Transverse colon (tissue), 4 donors: Measurements from ENCODE around the gene PLIN4. TPM values are rescaled to one million over a fixed set of nuclear protein-coding genes. Genes with fewer than 3 reads are reported as not detected.
A peak's percentile ranks its signal among the peaks of the same experiment; 100 is the strongest.

Experiments used
- DNase-seq: peaks from one replicate; pipeline ENCODE4 v3.0.0-alpha.2; 2019
- H3K27ac ChIP-seq, 4 donors: fragments of 200-600 bp; sonication (generic); 2 replicates each; pipeline ENCODE4 v1.5.1; 2016 to 2018; ENCODE audit warnings: inconsistent platforms in 4 of 4
- H3K27me3 ChIP-seq: fragments of 200-600 bp; sonication (generic); 2 replicates; pipeline ENCODE4 v1.5.1; 2017; ENCODE audit warnings: inconsistent platforms
- H3K36me3 ChIP-seq, 4 donors: fragments of 200-600 bp; sonication (generic); 2 replicates each; pipeline ENCODE4 v1.5.1; 2017 to 2019; ENCODE audit warnings: inconsistent platforms in 4 of 4
- H3K4me1 ChIP-seq, 4 donors: fragments of 200-600 bp; sonication (generic); 2 replicates each; pipeline ENCODE4 v1.5.1; 2017 to 2020; ENCODE audit warnings: inconsistent platforms in 4 of 4
- H3K4me3 ChIP-seq, 4 donors: fragments of 200-600 bp; sonication (generic); 1 replicate in 1 of 4; 2 replicates in 3 of 4; pipeline versions ENCODE4 v1.5.1 to v1.6.1; 2017 to 2019; ENCODE audit warnings: inconsistent platforms in 4 of 4
- H3K9me3 ChIP-seq, 2 donors: fragments of 200-600 bp; sonication (generic); 2 replicates each; pipeline ENCODE4 v1.5.1; 2017 to 2019; ENCODE audit warnings: inconsistent platforms in 2 of 2
- EP300 ChIP-seq: sonication (generic); formaldehyde crosslinking; IDR thresholded peaks from one replicate; pipeline ENCODE4 v1.6.1; 2017; ENCODE audit warnings: antibody characterized with exemption, low read depth
- POLR2A ChIP-seq: fragments of 450-650 bp; IDR thresholded peaks from one replicate; pipeline ENCODE4 v1.6.1; 2016; ENCODE audit warnings: antibody characterized with exemption, mild to moderate bottlenecking, moderate library complexity
- POLR2AphosphoS5 ChIP-seq, 3 donors: sonication (generic); formaldehyde crosslinking; IDR thresholded peaks; one replicate each; pipeline ENCODE4 v1.6.1; 2016; ENCODE audit warnings: antibody characterized with exemption in 3 of 3
- WGBS, 2 donors: methylation state at CpG; one replicate each; pipeline ENCODE4 v1.1.5; 2018; ENCODE audit warnings: low coverage in 1 of 2; 5-methylcytosine and 5-hydroxymethylcytosine counted together
- in situ Hi-C, 4 donors: fragments of 200-750 bp; cut with MboI; loops; one replicate each; pipeline versions ENCODE4 v1.15.0 to v1.15.1; 2017; ENCODE audit warnings: low sequenced_read_pairs in 3 of 4, low pct_ligation_motif_present in 1 of 4, low pct_unique_long_range_greater_than_20kb in 1 of 4
- intact Hi-C: fragments of 100-400 bp; cut with DNase I; formaldehyde crosslinking; loops from one replicate; pipeline ENCODE4 v1.15.1; 2023; ENCODE audit warnings: low total_unique reads
- total RNA-seq, 4 donors: library from RNA; depleted of rRNA; stranded (reverse); fragments of >200 nt; gene quantifications; one replicate each; pipeline ENCODE4 v1.1.0, GENCODE V29; 2016
- TF ChIP-seq, protein P1 (sequence below), 5 experiments: fragments of 200-600 bp in 3 of 5; fragments of 450-650 bp in 2 of 5; sonication (generic) in 3 of 5; IDR thresholded peaks; 1 replicate in 2 of 5; 2 replicates in 3 of 5; pipeline ENCODE4 v1.5.1; 2016 to 2017; ENCODE audit warnings: antibody characterized with exemption in 5 of 5, inconsistent platforms in 3 of 5, mild to moderate bottlenecking in 2 of 5, moderate library complexity in 1 of 5

The PLIN4 gene
- total RNA-seq, 4 donors from 2014 or later: 8.9 to 33.7 (median 22.2) TPM

DNA sequence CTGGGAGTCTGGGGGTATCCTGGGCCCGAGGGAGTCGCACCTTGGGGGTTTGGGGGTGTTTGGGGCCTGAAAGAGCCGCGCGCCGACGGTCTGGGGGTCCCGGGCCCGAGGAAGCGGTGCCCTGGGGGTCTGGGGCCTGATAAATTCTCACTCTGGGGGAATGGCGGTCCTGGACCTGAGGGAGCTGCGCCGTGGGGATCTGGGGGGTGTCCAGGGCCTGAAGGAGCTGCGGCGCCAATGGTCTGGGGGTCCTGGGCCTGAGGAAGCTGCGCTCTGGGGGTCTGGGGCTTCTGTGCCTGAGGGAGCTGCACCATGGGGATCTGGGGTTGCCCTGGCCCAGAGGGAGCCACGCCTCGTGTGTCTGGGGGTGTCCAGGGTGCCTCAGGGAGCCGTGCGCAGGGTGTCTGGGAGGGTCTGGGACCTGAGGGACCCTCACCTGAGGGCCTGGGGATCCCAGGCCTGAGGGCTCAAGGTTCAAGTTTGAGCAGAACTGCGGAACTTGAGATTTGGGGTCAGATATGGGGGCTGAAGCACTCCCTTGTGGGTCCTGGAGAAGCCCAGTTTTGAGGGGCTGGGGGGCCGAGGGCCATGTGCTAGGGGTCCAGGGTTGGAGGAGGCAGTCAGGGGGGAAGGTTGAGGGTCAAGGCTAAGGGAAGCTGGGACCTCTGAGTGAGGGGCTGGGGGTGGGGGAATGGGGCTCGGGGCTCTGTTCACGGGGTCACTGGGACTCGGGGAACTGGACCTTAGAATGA is 45.1 kb downstream of the PLIN4 start:
- no peaks in the 10 kb centered on the region for H3K9me3 ChIP-seq
- intact Hi-C loops: no loop called here
- H3K27me3 ChIP-seq: no peaks in the 10 kb centered on the region
- peaks cover 7 to 33% (median 22%) of the 10 kb centered on the region in 4 donors for H3K4me1 ChIP-seq
- peak overlapping the region; percentile 93 to 99 (median 97) for H3K4me3 ChIP-seq
- DNase-seq: no peak
- 35 to 53% methylated on average over 3 to 11 of the region's 25 CpGs for WGBS, 2 donors
- in situ Hi-C loops: no loop called here
- TF ChIP-seq POLR2AphosphoS5 (IDR thresholded peaks at IDR 0.05) (no peak), EP300 (no peak), POLR2A (no peak)
- TF ChIP-seq, protein P1, sequence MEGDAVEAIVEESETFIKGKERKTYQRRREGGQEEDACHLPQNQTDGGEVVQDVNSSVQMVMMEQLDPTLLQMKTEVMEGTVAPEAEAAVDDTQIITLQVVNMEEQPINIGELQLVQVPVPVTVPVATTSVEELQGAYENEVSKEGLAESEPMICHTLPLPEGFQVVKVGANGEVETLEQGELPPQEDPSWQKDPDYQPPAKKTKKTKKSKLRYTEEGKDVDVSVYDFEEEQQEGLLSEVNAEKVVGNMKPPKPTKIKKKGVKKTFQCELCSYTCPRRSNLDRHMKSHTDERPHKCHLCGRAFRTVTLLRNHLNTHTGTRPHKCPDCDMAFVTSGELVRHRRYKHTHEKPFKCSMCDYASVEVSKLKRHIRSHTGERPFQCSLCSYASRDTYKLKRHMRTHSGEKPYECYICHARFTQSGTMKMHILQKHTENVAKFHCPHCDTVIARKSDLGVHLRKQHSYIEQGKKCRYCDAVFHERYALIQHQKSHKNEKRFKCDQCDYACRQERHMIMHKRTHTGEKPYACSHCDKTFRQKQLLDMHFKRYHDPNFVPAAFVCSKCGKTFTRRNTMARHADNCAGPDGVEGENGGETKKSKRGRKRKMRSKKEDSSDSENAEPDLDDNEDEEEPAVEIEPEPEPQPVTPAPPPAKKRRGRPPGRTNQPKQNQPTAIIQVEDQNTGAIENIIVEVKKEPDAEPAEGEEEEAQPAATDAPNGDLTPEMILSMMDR (IDR thresholded peaks at IDR 0.05): no peak
- peak overlapping the region in 3 of 4 donors; percentile 69 to 93 (median 93) for H3K27ac ChIP-seq
- H3K36me3 ChIP-seq: peaks cover 0 to 3% (median 0%) of the 10 kb centered on the region in 4 donors

DNA sequence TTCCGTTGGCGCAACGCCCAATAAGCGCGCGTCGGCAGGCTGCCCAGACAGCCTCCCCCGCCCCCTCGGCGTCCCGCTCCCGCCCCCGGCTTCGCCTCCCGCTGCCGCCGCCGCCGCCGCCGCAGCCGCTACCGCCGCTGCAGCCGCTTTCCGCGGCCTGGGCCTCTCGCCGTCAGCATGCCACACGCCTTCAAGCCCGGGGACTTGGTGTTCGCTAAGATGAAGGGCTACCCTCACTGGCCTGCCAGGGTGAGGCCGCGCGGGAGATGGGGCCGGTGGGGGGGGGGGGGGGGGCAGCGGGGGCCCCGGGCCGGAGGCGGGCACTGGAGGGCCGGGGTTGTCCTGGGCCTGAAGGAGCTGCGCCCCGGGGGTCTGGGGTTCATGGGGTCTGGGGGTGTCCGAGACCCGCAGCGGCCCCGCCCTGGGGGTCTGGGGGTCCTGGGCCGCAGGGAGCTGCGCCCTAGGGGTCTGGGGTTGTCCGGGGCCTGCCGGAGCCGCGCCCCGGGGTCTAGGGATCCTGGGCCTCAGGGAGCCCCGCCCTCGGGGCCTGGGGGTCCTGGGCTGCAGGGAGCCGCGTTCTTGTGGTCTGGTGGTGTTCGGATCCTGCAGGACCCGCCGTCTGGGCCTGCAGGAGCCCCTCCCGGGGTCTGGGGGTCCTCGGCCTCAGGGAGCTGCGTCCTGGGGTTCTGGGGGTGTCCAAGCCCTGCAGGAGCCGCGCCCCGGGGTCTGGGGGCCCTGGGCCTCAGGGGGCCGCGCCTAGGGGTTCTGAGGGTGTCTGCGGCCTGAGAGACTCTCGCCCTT is 45.9 kb downstream of the PLIN4 start, which contains the start of gene HDGFL2:
Gene HDGFL2, plus strand, starts transcription at position 124 of the 801 bp plus-strand sequence. Its CDS starts 54 bp downstream, at position 178.
- Histone ChIP-seq H3K4me3 (peak within 1 kb of the TSS; percentile 93 to 99 (median 97)), H3K27me3 (no peaks in the 10 kb centered on the region), H3K4me1 (peaks cover 7 to 33% (median 22%) of the 10 kb centered on the region in 4 donors), H3K27ac (peak within 1 kb of the TSS; percentile 93 to 96 (median 94)), H3K9me3 (no peaks in the 10 kb centered on the region), H3K36me3 (peaks cover 0 to 3% (median 0%) of the 10 kb centered on the region in 4 donors)
- 0% methylated on average over 33 of the region's 71 CpGs; no CpG with 5 or more reads in 1 of the 2 donors for WGBS, 2 donors
- no peak for DNase-seq
- TF ChIP-seq, protein P1 (IDR thresholded peaks at IDR 0.05): no peak
- intact Hi-C loops (no loop called here), in situ Hi-C loops (no loop called here)

DNA sequence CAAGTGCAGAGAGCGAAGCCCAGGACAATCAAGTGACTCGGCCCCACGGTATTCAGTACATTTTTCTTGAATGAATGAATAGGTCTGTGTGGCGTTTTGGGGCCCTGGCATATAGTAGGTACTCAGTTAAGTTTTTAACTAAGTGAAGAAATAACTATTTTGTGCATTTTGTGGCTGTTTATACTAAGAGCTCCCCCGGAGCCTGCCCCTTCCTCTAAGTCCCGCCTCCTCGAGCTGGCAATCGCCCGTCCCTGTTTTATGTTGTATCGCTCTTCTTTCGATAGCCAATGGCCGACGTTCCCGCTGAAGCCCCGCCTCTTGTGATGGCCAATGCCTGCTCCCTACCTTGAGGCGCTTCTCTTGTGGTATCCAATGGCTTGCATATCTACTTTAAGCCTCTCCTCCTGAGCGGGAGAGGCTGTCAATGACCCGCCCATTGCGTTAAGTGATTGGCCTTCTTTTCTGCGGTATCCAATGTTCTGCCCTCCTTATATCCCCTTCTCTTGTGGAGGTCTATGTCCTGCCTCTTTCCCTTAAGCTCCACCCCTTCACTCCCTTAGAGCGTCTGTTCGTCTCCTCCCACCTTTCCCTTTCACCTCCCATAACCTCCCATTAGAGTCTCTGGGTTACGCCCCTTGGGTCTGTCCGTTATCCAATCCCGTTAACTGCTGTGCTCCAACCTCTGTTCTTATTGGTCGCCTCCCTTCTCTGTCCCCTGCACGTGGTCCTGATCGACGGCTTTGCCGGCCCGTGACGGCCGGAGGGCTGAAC is 46.7 kb downstream of the PLIN4 start:
- 1 to 2% methylated on average over 8 to 33 of the region's 33 CpGs for WGBS, 2 donors
- peak; percentile 98 for DNase-seq

More for the DNA sequence above, 46.7 kb downstream of the PLIN4 start:
- H3K9me3 ChIP-seq: no peaks in the 10 kb centered on the region
- TF ChIP-seq, protein P1 (IDR thresholded peaks at IDR 0.05): no peak
- TF ChIP-seq POLR2A: peak; percentile 75
- TF ChIP-seq POLR2AphosphoS5 (IDR thresholded peaks at IDR 0.05): peak; percentile 69 to 82 (median 71)
- H3K4me1 ChIP-seq: peaks cover 7 to 33% (median 22%) of the 10 kb centered on the region in 4 donors
- intact Hi-C loops: no loop called here
- no peaks in the 10 kb centered on the region for H3K27me3 ChIP-seq
- H3K4me3 ChIP-seq: peak overlapping the region; percentile 49 to 99 (median 97)
- H3K36me3 ChIP-seq: peaks cover 0 to 3% (median 0%) of the 10 kb centered on the region in 4 donors
- H3K27ac ChIP-seq: peak overlapping the region; percentile 93 to 96 (median 94)
- in situ Hi-C loops: no loop called here
